Choroid plexus epithelial cell (primary cell): ENCODE measurements around the gene LMBR1L.

ENCODE experiments used
- DNase-seq: peaks from one replicate; pipeline ENCODE4 v3.0.0-alpha.2; 2010; ENCODE audit warnings: low read depth
- H3K4me3 ChIP-seq: 2 replicates; pipeline ENCODE4 v1.5.1; 2011; ENCODE audit warnings: low read depth, mild to moderate bottlenecking, control low read depth, low read length, moderate library complexity
- CTCF ChIP-seq: conservative IDR thresholded peaks from 2 replicates; pipeline ENCODE4 v1.5.1; 2011; ENCODE audit warnings: low read depth, mild to moderate bottlenecking, control low read depth, inconsistent platforms, low read length, moderate library complexity

Gene LMBR1L

GRCh38 chr12:49110464-49111155 is at the start of gene LMBR1L:
LMBR1L (minus strand) TSS chr12:49110847; CDS start chr12:49110555, 292 bp downstream.
- peak within 1 kb of the TSS; percentile 88 for H3K4me3 ChIP-seq
- TF ChIP-seq CTCF, result peak; percentile 58
- DNase-seq, result peak; percentile 98

- no peak overlapping the region for H3K4me3 ChIP-seq
- DNase-seq, result no peak
- no peak for TF ChIP-seq CTCF
These were observed 49.8 kb upstream of the LMBR1L start for GRCh38 chr12:49160399-49160798.

- no peak for DNase-seq
- no peak for TF ChIP-seq CTCF
- no peak overlapping the region for H3K4me3 ChIP-seq
These were observed 43.6 kb upstream of the LMBR1L start for GRCh38 chr12:49154221-49154620.

- no peak for TF ChIP-seq CTCF
- H3K4me3 ChIP-seq, result no peak overlapping the region
- DNase-seq, result no peak
These were observed 36.7 kb upstream of the LMBR1L start for GRCh38 chr12:49147384-49147783.

- no peak for DNase-seq
- no peak overlapping the region for H3K4me3 ChIP-seq
- TF ChIP-seq CTCF, result no peak
These were observed 35.8 kb upstream of the LMBR1L start for GRCh38 chr12:49146406-49146805.

- DNase-seq, result no peak
- H3K4me3 ChIP-seq, result no peak overlapping the region
- no peak for TF ChIP-seq CTCF
These were observed 33.7 kb upstream of the LMBR1L start for GRCh38 chr12:49144384-49144783.

GRCh38 chr12:49138999-49139398 is 28.4 kb upstream of the LMBR1L start:
- no peak for DNase-seq
- H3K4me3 ChIP-seq, result no peak overlapping the region
- TF ChIP-seq CTCF, result no peak
